C4-2B (cell line): Measurements from ENCODE around the gene MAT2B.

ENCODE experiments used
- ZFX ChIP-seq: fragments of 450-650 bp; IDR thresholded peaks from 2 replicates; pipeline ENCODE4 v1.6.1; 2017
- TF ChIP-seq, protein P1 (sequence below): fragments of 450-650 bp; conservative IDR thresholded peaks from 2 replicates; pipeline ENCODE4 v1.5.1; 2017; ENCODE audit warnings: mild to moderate bottlenecking

- TF ChIP-seq, protein P1, sequence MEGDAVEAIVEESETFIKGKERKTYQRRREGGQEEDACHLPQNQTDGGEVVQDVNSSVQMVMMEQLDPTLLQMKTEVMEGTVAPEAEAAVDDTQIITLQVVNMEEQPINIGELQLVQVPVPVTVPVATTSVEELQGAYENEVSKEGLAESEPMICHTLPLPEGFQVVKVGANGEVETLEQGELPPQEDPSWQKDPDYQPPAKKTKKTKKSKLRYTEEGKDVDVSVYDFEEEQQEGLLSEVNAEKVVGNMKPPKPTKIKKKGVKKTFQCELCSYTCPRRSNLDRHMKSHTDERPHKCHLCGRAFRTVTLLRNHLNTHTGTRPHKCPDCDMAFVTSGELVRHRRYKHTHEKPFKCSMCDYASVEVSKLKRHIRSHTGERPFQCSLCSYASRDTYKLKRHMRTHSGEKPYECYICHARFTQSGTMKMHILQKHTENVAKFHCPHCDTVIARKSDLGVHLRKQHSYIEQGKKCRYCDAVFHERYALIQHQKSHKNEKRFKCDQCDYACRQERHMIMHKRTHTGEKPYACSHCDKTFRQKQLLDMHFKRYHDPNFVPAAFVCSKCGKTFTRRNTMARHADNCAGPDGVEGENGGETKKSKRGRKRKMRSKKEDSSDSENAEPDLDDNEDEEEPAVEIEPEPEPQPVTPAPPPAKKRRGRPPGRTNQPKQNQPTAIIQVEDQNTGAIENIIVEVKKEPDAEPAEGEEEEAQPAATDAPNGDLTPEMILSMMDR: no peak
- TF ChIP-seq ZFX: no peak
These were observed 44.8 kb upstream of the MAT2B start, which contains the start of gene HMMR for GRCh38 chr5:163460562-163461171.
